K562 (cell line): ENCODE measurements around the gene SND1. TPM values are rescaled to one million over a fixed set of nuclear protein-coding genes. Genes with fewer than 3 reads are reported as not detected.
A peak's percentile ranks its signal among the peaks of the same experiment; 100 is the strongest.

Experiments used
- ARID2 ChIP-seq: fragments of 450-650 bp; IDR thresholded peaks from 2 replicates; pipeline ENCODE4 v1.6.1; 2017; ENCODE audit warnings: antibody characterized with exemption, mild to moderate bottlenecking
- CHAMP1 ChIP-seq: fragments of 450-650 bp; IDR thresholded peaks from 2 replicates; pipeline ENCODE4 v1.6.1; 2016; ENCODE audit warnings: mild to moderate bottlenecking
- EP400 ChIP-seq: fragments of 450-650 bp; IDR thresholded peaks from 2 replicates; pipeline ENCODE4 v1.6.1; 2017; ENCODE audit warnings: antibody characterized with exemption, mild to moderate bottlenecking, moderate library complexity
- GABPA ChIP-seq: fragments of 200-800 bp; sonication (Bioruptor generic); conservative IDR thresholded peaks from 2 replicates; pipeline ENCODE4 v1.6.1; 2016; ENCODE audit warnings: low read depth, missing genetic modification characterization, missing compliant biosample characterization
- HNRNPLL ChIP-seq: fragments of 200-400 bp; formaldehyde crosslinking; IDR thresholded peaks from 2 replicates; pipeline ENCODE4 v1.6.1; 2017; ENCODE audit warnings: low read length, low read depth, mild to moderate bottlenecking; ENCODE audit not compliant: poor library complexity, severe bottlenecking
- LEF1 ChIP-seq: fragments of 450-650 bp; IDR thresholded peaks from 2 replicates; pipeline ENCODE4 v1.6.1; 2016; ENCODE audit warnings: mild to moderate bottlenecking
- NFATC3 ChIP-seq: fragments of 450-650 bp; IDR thresholded peaks from 2 replicates; pipeline ENCODE4 v1.6.1; 2017; ENCODE audit warnings: mild to moderate bottlenecking
- NFIX ChIP-seq: fragments of 250-450 bp; sonication (Bioruptor Pico); IDR thresholded peaks from 2 replicates; pipeline ENCODE4 v1.4.0; 2020; ENCODE audit warnings: low read depth, mild to moderate bottlenecking, moderate library complexity
- PTRF ChIP-seq: fragments of 450-650 bp; IDR thresholded peaks from 2 replicates; pipeline ENCODE4 v1.6.1; 2016; ENCODE audit warnings: mild to moderate bottlenecking, missing genetic modification characterization, missing compliant biosample characterization
- ZFP30 ChIP-seq: fragments of 250-450 bp; sonication (Bioruptor Pico); IDR thresholded peaks from 2 replicates; pipeline ENCODE4 v1.8.0; 2022; ENCODE audit warnings: moderate library complexity, mild to moderate bottlenecking, inconsistent platforms, borderline replicate concordance
- ZNF347 ChIP-seq: fragments of 450-650 bp; formaldehyde crosslinking; IDR thresholded peaks from 2 replicates; pipeline ENCODE4 v1.4.0; 2020; ENCODE audit warnings: low read depth, mild to moderate bottlenecking, moderate library complexity
- polyA plus RNA-seq, 8 experiments: library from polyadenylated mRNA; depleted of rRNA in 4 of 8; stranded (reverse) in 5 of 8; unstranded in 3 of 8; fragments of >200 nt; fragmentation: Nextera tagmentation in 2 of 8; fragmentation: Illumina TruSeq in 1 of 8; extraction: Ambion mirVana in 2 of 8; extraction: Trizol in 1 of 8; gene quantifications; 2 replicates each; pipeline versions ENCODE4 v1.2.1 to v1.2.3, GENCODE V29; 2011 to 2014; ENCODE audit warnings: inconsistent platforms in 1 of 8, missing spikeins in 1 of 8
- total RNA-seq, 7 experiments: library from RNA; depleted of rRNA in 6 of 7; stranded (reverse); fragments of >200 nt in 6 of 7; fragmentation: Illumina TruSeq in 2 of 7; extraction: Trizol in 2 of 7; gene quantifications; 2 replicates each; pipeline versions ENCODE4 v1.2.1 to v1.2.3, GENCODE V29; 2011 to 2021; ENCODE audit warnings: low replicate concordance in 1 of 7
- TF ChIP-seq, protein P1 (sequence below): fragments of 250-450 bp; sonication (Bioruptor Pico); IDR thresholded peaks from 2 replicates; pipeline ENCODE4 v1.5.0; 2020; ENCODE audit warnings: mild to moderate bottlenecking

Gene SND1
- total and polyA plus RNA-seq, 9 of the 15 experiments (the other 6 are each of a cell fraction or from before 2014, with no cell fraction given), result 46.5 to 307 (median 191) TPM

DNA sequence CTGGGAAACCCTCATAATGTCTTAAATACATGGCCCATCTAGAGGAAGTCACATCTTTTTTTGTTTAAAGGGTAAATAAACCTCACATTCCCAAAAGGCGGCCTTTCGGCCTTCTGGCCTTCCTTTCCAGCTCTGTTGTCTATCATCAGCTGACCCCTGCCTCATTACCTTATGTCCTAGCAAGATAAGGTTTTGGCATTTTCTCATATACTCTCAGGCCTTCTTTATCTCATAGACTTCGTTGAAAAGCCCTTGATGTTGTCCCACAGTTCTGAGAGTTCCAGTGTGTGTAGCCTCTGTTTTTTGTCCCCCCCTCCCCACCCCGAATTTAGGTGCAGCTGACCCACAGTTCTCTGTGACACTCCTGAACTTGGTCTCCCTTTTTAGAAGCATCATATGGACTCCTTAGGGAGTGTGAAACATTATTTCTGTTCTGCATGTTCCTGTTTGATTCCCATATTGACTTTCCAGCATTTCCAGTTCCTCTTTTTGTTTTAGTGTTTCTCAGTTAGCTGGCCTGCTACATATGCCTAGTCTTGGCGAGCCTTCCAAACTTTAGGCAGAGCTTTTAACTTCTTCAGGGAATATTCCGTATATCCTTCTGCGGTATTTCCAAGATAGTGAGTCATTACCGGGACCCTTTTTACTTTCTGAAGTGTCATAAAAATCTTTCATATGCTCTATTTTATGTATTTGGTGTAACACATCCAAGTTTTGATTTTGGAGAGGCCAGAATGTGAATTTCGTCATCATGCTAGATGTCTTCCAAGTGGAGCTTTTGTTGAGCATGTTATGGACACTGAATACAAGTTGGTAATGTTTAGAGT is 240.7 kb downstream of the SND1 start (continued):
- TF ChIP-seq ZFP30, result no peak
- TF ChIP-seq EP400, result no peak
- TF ChIP-seq CHAMP1, result 0 out of 2 replicates have a peak, but pooled peaks have one; percentile 56
- no peak for TF ChIP-seq ZNF347 (CRISPR knock-in tag)
- 0 out of 2 replicates have a peak, but pooled peaks have one; percentile 17 for TF ChIP-seq GABPA (tag)
- TF ChIP-seq, protein P1, sequence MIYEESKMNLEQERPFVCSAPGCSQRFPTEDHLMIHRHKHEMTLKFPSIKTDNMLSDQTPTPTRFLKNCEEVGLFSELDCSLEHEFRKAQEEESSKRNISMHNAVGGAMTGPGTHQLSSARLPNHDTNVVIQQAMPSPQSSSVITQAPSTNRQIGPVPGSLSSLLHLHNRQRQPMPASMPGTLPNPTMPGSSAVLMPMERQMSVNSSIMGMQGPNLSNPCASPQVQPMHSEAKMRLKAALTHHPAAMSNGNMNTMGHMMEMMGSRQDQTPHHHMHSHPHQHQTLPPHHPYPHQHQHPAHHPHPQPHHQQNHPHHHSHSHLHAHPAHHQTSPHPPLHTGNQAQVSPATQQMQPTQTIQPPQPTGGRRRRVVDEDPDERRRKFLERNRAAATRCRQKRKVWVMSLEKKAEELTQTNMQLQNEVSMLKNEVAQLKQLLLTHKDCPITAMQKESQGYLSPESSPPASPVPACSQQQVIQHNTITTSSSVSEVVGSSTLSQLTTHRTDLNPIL, result no peak
- TF ChIP-seq LEF1, result peak; percentile 92
- TF ChIP-seq ARID2, result no peak
- TF ChIP-seq HNRNPLL, result no peak
- TF ChIP-seq NFATC3, result 0 out of 2 replicates have a peak, but pooled peaks have one; percentile 68
- no peak for TF ChIP-seq NFIX (CRISPR knock-in tag)
- no peak for TF ChIP-seq PTRF (tag)
- TF ChIP-seq, all 486 proteins: peak for 129
